Bronchial smooth muscle cell (primary cell): ENCODE data around the gene GLOD4. TPM values are rescaled to one million over a fixed set of nuclear protein-coding genes. Genes with fewer than 3 reads are reported as not detected.

Experiments
- total RNA-seq: library from RNA; depleted of rRNA; stranded (reverse); fragments of >200 nt; gene quantifications from 2 replicates; pipeline ENCODE4 v1.2.1, GENCODE V29; 2014

Gene GLOD4, protein sequence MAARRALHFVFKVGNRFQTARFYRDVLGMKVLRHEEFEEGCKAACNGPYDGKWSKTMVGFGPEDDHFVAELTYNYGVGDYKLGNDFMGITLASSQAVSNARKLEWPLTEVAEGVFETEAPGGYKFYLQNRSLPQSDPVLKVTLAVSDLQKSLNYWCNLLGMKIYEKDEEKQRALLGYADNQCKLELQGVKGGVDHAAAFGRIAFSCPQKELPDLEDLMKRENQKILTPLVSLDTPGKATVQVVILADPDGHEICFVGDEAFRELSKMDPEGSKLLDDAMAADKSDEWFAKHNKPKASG
- 32.2 and 36.4 TPM in 2 replicates for total RNA-seq

DNA sequence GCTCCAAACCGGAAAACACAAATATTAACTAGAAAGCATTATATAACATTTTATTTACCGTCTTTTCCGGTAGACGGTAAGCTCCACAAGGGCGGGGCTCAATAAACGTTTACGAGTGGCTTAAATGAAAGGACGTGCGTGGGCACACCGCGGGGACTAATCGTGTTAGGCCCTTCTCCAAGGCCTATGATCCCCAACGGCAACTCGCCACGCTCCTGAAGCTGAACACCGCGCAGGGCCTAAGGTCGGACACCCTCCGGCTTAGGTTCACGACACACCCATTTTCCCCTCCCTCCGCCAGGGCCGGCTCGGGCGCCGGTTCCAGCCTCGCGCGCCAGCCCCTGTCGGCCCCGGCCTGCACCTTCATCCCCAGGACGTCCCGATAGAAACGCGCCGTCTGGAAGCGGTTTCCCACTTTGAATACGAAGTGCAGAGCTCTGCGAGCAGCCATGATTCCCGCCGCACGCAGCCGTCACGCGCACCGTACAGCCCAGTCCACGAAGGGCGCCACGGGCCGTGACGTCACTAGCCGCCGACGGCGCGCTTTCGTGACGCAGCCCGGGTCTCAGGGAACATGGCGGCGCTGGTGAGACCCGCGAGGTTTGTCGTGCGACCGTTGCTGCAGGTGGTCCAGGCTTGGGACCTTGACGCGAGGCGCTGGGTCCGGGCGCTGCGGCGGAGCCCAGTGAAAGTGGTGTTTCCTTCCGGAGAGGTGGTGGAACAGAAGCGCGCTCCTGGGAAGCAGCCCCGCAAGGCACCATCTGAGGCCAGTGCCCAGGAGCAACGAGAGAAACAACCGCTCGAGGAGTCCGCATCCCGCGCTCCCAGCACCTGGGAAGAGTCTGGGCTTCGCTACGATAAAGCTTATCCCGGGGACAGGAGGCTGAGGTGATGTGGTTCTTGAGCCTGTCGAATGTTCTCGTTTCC, at the start of gene GLOD4, which contains the start of gene MRM3:
GLOD4 (minus strand) TSS at position 476 of the 927 bp plus-strand sequence; CDS start at position 451, 25 bp downstream.
MRM3 (plus strand) TSS at position 549 of the 927 bp plus-strand sequence; CDS start at position 575, 26 bp downstream.

DNA sequence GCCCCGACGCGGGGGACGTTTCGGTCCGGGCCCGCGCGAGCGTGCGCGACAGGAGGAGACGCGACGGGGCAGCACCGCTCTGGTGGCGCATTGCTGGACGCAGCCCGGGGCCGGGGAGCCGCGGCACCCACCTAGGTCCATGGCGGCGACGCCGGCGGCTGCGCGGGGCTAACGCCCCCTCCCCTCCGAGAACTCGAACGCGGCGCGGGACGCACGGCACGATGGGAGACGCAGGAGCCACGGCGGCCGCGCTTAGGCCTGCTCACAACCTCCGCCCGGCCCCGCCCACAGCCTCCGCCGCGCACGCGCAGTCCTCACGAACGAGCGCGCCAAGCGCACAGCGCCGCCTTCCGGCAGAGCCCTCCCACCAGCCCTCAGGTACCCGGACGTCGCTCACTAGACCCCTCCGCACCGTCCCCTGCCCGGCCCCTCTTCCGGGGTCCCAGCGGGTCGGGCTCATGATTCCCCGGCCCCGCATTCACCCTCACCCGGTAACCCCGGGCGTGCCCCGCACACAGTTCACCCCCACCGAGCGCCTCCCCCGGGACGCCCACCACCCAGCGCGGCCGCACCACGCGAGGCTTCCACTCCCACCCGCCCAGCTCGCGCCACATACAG, 30.0 kb downstream of the GLOD4 start, which contains the start of gene GEMIN4:
GEMIN4 (minus strand) TSS at position 263 of the 618 bp plus-strand sequence; CDS start at position 141, 122 bp downstream.

DNA sequence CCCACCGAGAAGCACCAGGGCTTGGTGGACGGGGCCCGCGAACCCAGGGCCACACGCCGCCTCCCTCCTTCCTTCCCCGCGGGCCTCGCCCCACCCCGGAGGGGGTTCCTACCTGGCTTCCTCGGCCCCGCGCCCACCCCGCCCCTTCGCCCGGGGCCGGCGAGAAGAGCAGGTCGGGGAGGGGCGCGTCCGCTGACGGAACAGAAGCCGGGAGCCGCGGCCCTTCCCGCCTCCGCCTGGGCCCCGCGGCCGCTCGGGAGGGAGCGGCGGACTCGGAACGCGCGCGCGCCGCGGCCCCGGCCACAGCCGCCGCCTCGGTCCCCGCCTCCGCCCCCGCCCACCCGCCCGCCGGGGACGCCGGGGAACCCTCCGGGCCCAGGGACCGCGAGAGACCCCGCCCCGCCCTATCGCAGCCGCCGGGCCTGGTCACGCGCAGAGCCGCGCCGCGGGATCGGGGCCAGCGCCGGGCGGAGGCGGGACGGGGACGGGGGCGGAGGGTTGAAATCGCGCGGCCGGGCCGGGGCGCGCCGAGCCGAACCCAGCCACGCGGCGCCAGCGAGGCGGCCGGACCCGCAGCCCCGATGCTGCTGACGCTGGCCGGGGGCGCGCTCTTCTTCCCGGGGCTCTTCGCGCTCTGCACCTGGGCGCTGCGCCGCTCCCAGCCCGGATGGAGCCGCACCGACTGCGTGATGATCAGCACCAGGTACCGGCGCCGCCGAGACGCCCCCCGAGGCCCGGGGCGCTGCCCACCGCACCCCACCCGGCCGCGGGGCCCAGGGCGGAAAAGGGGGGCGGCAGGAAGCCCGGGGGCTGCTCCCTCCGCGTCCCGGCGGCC, 49.8 kb downstream of the GLOD4 start, which contains the start of gene TLCD3A:
TLCD3A (plus strand) TSS at position 530 of the 835 bp plus-strand sequence; CDS start at position 582, 52 bp downstream.

Other genes starting within 250 kb of the GLOD4 start
- gene VPS53, start 67.4 kb downstream of the GLOD4 start, total RNA-seq, result 11.8 and 13.5 TPM in 2 replicates
- 10.1 and 12.0 TPM in 2 replicates for gene TLCD3A, start 49.7 kb downstream of the GLOD4 start, total RNA-seq
- 5.5 and 7.2 TPM in 2 replicates for gene GEMIN4, start 30.0 kb downstream of the GLOD4 start, total RNA-seq
- 21.5 and 21.8 TPM in 2 replicates for gene MRM3, start 73 bp upstream of the GLOD4 start, total RNA-seq
- 21.3 and 33.1 TPM in 2 replicates for gene NXN, start 197.5 kb upstream of the GLOD4 start, total RNA-seq
- 10.4 and 11.8 TPM in 2 replicates for gene TIMM22, start 214.8 kb upstream of the GLOD4 start, total RNA-seq